HG02623 (cell line): ENCODE data around the gene XPNPEP2.

Source experiments
- ATAC-seq: cut with Tn5 transposase; IDR thresholded peaks from one replicate; pipeline ENCODE4 v1.9.1; 2021; ENCODE audit warnings: moderate library complexity; ENCODE audit not compliant: unreplicated experiment

Gene XPNPEP2

GRCh38 chrX:129747533-129747932 is 8.8 kb downstream of the XPNPEP2 start:
- no peak for ATAC-seq

DNA sequence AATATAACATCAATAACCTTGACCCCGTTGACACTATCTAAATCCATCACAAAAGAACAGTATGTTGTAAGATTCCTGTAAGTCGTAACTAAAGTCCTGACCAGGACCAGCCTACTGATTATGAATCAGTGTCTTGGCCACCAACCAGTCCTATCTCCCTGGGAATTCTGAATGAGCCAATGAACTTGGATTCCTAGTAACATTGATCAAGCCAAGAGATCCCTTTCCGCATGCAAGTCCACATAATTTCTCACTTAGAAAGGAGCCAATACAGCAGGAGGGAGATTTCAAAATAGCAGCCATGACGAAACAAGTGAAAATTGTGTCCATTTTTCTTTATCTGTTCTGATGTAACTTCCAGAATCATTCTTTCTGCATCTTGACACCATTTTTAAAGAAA is 9.5 kb downstream of the XPNPEP2 start:
- no peak for ATAC-seq

DNA sequence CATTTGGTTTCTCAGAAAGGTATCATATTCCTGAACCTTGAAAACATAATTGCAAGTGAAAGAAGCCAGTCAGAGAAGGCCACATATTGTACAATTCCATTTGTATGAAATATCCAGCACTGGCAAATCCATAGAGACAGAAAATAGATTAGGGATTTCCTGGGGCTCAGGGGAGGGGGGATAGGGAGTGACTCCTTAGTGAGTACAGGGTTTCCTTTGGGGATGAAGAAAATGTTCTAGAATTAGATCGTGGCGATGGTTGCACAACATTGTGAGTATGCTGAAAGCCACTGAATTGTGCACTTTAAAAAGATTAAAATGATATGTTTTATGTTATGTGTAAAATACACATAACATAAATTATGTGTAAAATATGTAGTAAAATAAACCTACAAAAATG is 10.3 kb downstream of the XPNPEP2 start:
- no peak for ATAC-seq

DNA sequence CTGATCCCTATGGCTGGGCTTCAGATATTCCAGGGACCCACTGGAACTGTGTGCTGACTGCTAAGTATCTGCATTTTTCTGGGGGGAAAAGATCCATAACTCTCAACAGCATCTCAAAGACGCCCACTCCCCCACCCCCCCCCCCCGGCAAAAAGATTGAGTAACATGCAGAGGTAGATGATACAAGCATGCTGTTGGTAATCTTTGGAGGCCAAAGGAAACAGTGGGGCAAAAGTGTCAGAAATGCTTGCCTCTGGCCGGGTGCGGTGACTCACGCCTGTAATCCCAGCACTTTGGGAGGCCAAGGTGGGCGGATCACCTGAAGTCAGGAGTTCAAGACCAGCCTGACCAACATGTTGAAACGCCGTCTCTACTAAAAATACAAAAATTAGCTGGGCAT is 12.2 kb downstream of the XPNPEP2 start:
- ATAC-seq, result no peak

DNA sequence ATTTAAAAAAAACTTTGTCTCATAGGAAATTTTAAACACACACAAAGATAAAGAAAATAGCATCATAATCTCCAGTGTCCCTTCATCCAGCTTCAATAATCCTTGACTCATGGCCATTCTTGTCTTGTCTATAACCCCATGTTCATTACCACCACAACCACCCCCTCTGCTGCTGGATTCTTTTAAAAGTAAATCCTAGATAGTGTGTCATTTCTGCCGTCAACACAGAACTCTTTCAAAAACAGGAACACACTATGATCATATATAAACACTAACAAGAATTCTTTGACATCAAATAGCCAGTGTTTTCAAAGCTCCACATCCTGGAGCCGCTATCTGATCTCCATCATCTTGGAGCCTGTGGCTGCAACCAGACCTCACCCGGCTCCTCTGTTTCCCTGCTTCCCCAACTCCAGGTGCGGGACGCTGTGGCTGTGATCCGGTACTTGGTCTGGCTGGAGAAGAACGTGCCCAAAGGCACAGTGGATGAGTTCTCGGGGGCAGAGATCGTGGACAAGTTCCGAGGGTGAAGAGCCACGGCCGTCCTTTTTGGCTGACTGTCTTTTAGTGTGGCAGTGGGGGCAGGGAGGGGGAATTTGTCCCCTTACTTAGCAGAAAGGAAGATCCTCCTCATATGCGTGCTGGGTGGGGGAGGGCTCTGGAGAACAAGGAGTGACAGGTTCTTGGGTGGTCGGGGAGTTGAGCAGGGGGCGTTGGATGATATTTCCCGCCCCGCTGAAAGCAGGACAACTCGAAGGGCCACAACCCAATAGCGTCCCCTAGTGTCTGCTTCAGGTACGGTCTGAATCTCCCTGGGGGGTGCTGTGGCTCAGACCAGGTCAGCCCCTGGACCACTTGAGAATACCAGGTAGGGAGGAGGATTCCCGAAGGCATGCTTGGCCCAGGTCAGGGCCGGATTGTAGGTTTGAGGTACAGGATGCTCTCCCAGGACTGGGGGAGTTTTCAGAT is 15.6 kb downstream of the XPNPEP2 start:
- ATAC-seq, result no peak

DNA sequence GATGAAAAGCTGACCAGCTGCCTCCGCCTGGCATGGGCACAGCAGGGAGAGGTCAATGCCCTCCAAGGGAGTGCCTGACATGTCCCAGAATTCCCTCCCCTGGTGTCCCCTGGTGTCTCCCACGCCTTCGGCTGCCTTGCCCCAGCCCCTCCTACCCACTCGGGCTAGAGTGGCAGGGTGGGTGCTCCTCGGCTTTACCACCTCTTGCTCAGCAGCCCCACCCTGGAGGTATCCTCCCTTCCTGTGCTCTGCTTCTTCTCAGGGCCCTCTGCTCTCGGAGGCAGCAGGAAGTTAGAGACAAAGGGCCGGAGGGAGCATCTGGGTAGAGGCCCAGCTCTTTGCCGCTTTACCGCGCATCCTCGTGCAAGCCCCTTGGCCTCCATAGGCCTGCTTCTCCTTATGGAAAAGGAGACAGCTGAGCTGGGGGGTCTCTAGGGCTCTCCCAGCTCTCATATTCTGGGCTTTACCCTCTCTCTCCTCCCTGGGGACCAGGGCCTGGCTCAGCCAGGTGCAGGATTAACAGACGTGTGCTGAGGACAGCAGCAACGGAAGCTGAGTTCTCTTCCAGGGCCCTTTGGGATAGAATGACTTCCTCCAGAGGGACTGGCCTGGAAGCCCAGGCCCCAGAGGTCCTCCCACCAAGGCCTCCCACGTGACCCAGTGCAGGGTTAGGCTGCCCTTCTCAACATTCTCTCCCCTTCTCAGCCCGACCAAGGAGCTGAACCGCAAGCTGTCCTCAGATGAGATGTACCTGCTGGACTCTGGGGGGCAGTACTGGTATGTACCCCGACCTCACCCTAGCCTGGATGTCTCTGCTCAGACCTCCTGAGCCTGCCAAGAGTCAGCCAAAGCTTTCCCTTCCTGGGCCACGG is 17.2 kb downstream of the XPNPEP2 start:
- peak; percentile 40 for ATAC-seq

DNA sequence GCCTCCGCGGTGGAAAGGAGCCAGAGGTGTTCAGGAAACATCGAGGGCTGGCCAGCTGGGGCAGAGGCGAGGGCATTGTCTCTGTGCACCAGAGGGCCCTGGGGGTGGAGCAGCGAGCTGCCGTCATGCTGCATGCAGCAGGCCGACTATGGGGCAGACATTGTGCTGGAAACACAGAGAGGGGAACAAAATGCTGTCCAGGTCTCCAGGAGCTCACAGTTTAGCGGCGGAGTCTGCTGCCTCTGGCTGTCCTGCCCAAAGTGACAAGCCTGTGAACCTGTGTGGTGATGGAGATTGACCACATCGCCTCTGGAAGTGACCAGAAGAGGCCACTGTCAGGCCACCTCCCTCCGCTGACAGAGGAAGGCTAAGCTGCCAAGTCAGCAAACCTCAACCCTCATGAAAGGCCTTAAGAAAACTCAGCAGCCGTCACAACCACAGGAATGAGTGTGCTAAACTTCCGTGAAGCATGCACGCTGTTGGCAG is 20.8 kb downstream of the XPNPEP2 start:
- no peak for ATAC-seq

DNA sequence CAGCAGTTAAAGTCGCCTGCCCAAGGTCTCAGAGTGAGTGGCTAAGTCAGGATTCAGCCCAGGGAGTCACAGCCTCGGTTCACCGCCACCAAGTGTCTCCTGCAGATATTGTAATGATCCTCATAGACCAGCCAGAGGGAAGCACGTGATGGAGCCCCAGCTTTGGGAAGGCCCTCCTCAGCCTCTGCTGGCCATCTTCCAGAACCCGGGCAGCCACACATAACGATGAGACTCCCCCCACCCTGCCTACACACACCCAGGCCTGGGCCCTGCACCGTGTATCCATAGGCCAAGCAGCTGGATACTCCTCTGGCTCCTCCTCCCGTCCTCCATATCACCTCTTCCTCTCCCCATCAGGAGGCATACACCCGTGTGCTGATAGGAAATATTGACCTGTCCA is 21.4 kb downstream of the XPNPEP2 start:
- no peak for ATAC-seq

DNA sequence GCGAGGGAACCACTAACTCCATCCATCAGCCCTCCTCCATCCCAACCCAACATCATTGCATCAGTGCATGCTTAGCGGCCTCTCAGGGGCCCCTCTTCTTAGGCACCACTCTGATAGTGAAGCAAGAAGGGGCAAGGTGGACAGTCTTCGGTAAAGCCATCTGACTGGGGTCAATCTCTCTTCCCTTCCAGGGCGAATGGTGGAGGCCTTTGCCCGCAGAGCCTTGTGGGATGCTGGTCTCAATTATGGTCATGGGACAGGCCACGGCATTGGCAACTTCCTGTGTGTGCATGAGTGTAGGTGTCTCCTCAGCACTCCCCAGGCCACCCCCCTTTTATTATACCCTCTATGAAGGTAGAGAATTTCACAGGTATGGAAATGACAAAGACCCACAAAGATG is 22.2 kb downstream of the XPNPEP2 start:
- ATAC-seq, result no peak

DNA sequence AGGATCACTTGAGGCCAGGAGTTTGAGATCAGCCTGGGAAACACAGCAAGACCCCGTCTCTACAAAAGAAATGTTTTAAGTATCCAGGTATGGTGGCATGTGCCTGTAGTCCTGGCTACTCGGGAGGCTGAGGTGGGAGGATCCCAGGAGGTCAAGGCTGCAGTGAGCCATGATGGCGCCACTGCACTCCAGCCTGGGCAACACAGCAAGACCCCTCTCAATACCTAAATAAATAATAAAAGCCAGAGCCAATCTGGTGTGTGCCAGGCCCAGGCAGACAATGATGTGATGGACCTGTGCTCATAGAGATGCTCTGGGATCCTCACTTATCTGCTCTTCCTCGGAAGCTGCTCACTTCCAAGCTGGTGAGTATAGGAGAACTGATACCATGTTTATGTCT is 22.8 kb downstream of the XPNPEP2 start:
- no peak for ATAC-seq

DNA sequence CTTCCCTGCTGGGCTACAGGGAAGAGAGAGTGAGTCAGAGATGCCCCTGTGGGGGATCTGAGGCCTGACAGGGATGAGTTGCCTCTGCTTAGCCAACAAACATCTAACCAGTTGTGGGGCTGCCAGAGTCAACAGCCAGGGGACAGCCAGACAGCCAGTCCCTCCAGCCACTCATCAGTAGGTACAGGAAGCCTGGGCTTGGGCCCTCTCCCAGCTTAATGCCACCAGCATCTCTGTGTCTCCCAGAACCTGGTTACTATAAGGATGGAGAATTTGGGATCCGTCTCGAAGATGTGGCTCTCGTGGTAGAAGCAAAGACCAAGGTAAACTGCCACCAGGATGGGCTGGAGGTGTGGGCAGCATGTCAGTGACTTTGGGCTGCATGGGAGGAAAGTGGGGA is 23.7 kb downstream of the XPNPEP2 start:
- no peak for ATAC-seq

GRCh38 chrX:129763666-129764065 is 24.9 kb downstream of the XPNPEP2 start:
- ATAC-seq, result no peak

GRCh38 chrX:129768186-129768585 is 29.4 kb downstream of the XPNPEP2 start:
- ATAC-seq, result no peak

- ATAC-seq, result no peak
Measured at GRCh38 chrX:129768586-129769466, 30.0 kb downstream of the XPNPEP2 start.

DNA sequence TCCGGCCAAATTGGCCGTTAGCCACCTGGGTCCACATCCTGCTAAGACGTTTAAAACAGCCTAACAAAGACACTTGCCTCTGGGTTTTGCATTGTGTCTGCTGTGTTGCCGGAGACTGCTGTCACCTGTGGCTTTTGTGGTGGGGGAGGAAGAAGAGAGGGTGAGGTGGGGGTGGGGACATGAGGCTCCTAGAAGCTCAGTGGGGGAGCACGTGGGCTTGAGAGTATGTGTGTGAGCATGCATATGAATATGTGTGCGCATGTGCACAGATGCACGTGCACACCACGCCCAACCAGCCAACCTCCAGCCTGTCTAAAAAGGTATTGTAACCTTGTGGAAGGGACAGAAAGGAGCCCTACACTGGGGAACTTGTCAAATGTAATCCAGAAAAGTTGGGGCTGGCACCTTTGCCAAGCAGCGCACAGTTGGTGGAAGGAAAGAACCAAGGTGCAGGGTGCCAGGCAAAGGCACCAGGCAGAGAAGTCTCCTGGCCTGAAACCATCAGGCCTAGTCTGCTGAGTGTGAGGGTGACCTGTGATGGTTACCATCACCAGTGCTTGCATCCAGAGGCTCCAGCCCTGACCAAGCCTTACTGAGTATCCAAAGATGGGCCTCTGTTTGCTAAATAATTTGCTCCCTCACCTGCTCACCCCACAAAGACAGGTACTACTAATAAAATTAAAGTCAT is 30.8 kb downstream of the XPNPEP2 start:
- peak; percentile 37 for ATAC-seq

DNA sequence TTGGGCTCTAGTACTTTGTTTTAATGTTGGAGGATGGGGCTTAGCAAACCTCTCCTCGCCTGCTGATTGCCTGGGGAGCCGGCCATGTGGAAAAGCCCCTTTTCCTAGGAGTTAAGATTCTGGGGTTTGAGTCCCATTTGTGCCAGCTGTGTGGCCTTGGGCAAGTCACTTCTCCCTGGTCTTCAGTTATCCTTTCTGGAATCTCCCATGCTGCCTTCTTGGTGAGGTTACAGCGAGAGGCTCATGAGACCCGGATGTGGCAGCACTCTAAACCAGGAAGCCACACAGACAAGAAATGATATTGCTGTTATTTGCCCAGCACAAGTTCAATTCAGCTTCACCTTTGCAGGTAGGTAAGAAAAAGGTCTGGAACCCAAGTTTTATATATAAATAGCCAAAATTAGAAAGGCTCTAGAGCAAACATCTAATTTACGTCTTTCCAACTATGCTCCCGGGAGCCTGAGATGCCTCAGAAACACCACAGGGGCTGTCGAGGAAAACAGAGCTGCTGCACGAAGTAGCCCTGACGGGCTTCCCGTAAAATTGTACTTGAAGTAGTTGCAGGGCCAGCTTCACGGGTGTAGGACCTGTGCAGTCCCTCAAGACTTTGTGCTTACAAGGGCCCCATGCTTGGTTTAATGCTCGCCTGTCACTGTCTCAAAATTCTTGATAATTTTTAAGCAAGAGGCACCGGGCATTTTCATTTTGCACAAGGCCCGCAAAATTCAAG is 32.7 kb downstream of the XPNPEP2 start:
- ATAC-seq, result no peak

DNA sequence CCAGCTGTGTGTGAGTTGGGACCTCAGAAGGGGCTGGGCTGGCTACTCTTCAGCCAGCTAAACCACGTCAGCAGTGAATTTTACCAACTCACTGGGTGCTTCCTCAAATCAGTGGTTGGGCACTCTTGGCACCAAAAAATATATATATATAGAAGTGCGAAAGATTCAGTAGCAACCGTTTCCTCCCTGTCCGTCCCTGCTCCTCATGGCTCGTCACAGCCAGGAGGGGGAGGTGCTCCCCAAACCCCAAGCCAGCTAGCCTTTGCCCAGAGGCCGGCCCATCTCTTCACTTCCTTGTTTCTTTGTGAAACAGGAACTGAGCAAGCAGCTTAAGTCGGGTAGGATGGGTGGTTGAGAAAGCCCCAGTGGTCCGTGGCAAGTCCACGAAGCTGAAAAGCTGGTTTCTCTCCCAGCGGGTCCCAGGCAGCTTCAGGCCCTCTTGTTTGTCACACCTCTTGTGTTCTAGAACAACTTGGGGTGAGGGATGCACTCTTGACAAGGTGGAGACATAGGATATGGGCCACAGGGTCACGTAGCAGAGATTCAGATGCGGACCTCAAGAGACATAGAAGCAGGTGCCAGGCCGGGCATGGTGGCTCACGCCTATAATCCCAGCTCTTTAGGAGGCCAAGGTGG is 34.1 kb downstream of the XPNPEP2 start:
- peak; percentile 59 for ATAC-seq

GRCh38 chrX:129773649-129774458 is 35.1 kb downstream of the XPNPEP2 start:
- ATAC-seq, result no peak
